BLaER1 treated with 17β-estradiol and CSF1 and Interleukin-3, amounts not matched to agents 10 nM and 100 nM (cell line): Measurements from ENCODE around the gene DNAH1.

Experiments used
- H3K27ac ChIP-seq, 11 experiments: shearing (Covaris generic); formaldehyde crosslinking; 2 replicates each; pipeline ENCODE4 v1.8.1; 2022
- H3K27me3 ChIP-seq, 11 experiments: shearing (Covaris generic); formaldehyde crosslinking; 2 replicates each; pipeline ENCODE4 v1.8.1; 2022
- H3K36me3 ChIP-seq, 11 experiments: shearing (Covaris generic); formaldehyde crosslinking; 2 replicates each; pipeline ENCODE4 v1.8.1; 2022
- H3K4me1 ChIP-seq, 10 experiments: shearing (Covaris generic); formaldehyde crosslinking; 2 replicates each; pipeline ENCODE4 v1.8.1; 2022
- H3K4me2 ChIP-seq, 11 experiments: shearing (Covaris generic); formaldehyde crosslinking; 2 replicates each; pipeline ENCODE4 v1.8.1; 2022
- H3K4me3 ChIP-seq, 10 experiments: shearing (Covaris generic); formaldehyde crosslinking; 2 replicates each; pipeline ENCODE4 v1.8.1; 2022
- H3K9ac ChIP-seq, 11 experiments: shearing (Covaris generic); formaldehyde crosslinking; 2 replicates each; pipeline ENCODE4 v1.8.1; 2022
- H3K9me3 ChIP-seq, 11 experiments: shearing (Covaris generic); formaldehyde crosslinking; replicated peaks in 1 of 11; 2 replicates each; pipeline ENCODE4 v1.8.1; 2022
- H4K20me1 ChIP-seq, 11 experiments: shearing (Covaris generic); formaldehyde crosslinking; 2 replicates each; pipeline ENCODE4 v1.8.1; 2022
- Cebpa-rat ChIP-seq, 11 experiments: shearing (Covaris generic); IDR thresholded peaks; 2 replicates each; pipeline ENCODE4 v1.8.1; 2022

DNAH1 gene

GRCh38 chr3:52403271-52403841 is 87.2 kb downstream of the DNAH1 start:
- no peak overlapping the region for H3K4me2 ChIP-seq
- H4K20me1 ChIP-seq, result peaks cover 0 to 88% (median 28%) of the 10 kb centered on the region in 11 experiments; a peak in 15 of 22 replicates
- peaks cover 93 to 100% (median 99%) of the 10 kb centered on the region in 11 experiments for H3K36me3 ChIP-seq
- no peaks in the 10 kb centered on the region for H3K9me3 ChIP-seq
- no peak for TF ChIP-seq Cebpa-rat (IDR thresholded peaks at IDR 0.05)
- no peak overlapping the region for H3K27ac ChIP-seq
- H3K4me3 ChIP-seq, result no peak overlapping the region
- H3K4me1 ChIP-seq, result peaks cover 8 to 25% (median 11%) of the 10 kb centered on the region in 10 experiments
- no peaks in the 10 kb centered on the region for H3K27me3 ChIP-seq
- H3K9ac ChIP-seq, result no peak overlapping the region; a peak in 1 of 22 replicates

- no peaks in the 10 kb centered on the region for H3K27me3 ChIP-seq
- TF ChIP-seq Cebpa-rat (IDR thresholded peaks at IDR 0.05), result no peak
- H3K4me3 ChIP-seq, result no peak overlapping the region
- no peaks in the 10 kb centered on the region for H3K9me3 ChIP-seq
- no peak overlapping the region for H3K4me2 ChIP-seq
- peaks cover 94 to 100% (median 97%) of the 10 kb centered on the region in 11 experiments for H3K36me3 ChIP-seq
- H4K20me1 ChIP-seq, result peaks cover 0 to 86% (median 28%) of the 10 kb centered on the region in 11 experiments; a peak in 15 of 22 replicates
- H3K9ac ChIP-seq, result 0 out of 22 replicates have a peak overlapping the region, but pooled peaks of 1 of the 11 experiments have one; percentile 1
- H3K27ac ChIP-seq, result no peak overlapping the region
- H3K4me1 ChIP-seq, result peaks cover 14 to 31% (median 17%) of the 10 kb centered on the region in 10 experiments
Observed at GRCh38 chr3:52403955-52404354, 87.8 kb downstream of the DNAH1 start.

DNA sequence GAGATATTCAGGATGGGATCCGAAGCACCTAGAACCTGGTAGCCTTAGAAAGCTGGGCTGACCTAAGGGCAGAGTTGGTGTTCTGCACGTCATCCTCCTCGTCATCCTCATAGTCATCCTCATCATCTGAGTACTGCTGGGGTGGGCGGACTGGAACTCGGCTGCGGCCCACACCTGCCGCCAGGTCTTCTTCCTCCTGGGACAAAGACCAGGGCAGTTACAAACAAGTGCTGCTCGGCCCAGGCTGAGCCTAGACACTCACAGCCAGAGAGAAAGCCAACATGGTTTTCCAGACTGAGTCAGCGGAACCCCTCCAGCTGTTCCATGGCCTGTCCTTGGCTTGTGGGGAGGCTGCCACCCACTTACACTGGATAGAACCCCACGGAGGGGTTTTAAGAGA is 88.3 kb downstream of the DNAH1 start:
- no peak overlapping the region for H3K4me3 ChIP-seq
- no peaks in the 10 kb centered on the region for H3K27me3 ChIP-seq
- no peak overlapping the region for H3K4me2 ChIP-seq
- H3K36me3 ChIP-seq, result peaks cover 89 to 96% (median 93%) of the 10 kb centered on the region in 11 experiments
- TF ChIP-seq Cebpa-rat (IDR thresholded peaks at IDR 0.05), result no peak
- peaks cover 0 to 82% (median 28%) of the 10 kb centered on the region in 11 experiments; a peak in 15 of 22 replicates for H4K20me1 ChIP-seq
- no peaks in the 10 kb centered on the region for H3K9me3 ChIP-seq
- H3K9ac ChIP-seq, result peak overlapping the region in 1 of 11 experiments; percentile 1; a peak in 1 of 22 replicates
- no peak overlapping the region for H3K27ac ChIP-seq
- peaks cover 18 to 34% (median 21%) of the 10 kb centered on the region in 10 experiments for H3K4me1 ChIP-seq

- no peaks in the 10 kb centered on the region for H3K27me3 ChIP-seq
- no peaks in the 10 kb centered on the region for H3K9me3 ChIP-seq
- no peak overlapping the region for H3K4me2 ChIP-seq
- H3K36me3 ChIP-seq, result peaks cover 83 to 89% (median 86%) of the 10 kb centered on the region in 11 experiments
- peaks cover 0 to 79% (median 26%) of the 10 kb centered on the region in 11 experiments; a peak in 15 of 22 replicates for H4K20me1 ChIP-seq
- H3K9ac ChIP-seq, result no peak overlapping the region
- TF ChIP-seq Cebpa-rat (IDR thresholded peaks at IDR 0.05), result no peak
- peaks cover 18 to 34% (median 21%) of the 10 kb centered on the region in 10 experiments for H3K4me1 ChIP-seq
- H3K27ac ChIP-seq, result no peak overlapping the region
- no peak overlapping the region for H3K4me3 ChIP-seq
Observed at GRCh38 chr3:52405066-52405465, 88.9 kb downstream of the DNAH1 start.

GRCh38 chr3:52405601-52406110 is 89.5 kb downstream of the DNAH1 start:
- no peak overlapping the region for H3K4me2 ChIP-seq
- H3K36me3 ChIP-seq, result peaks cover 77 to 83% (median 80%) of the 10 kb centered on the region in 11 experiments
- H3K27me3 ChIP-seq, result no peaks in the 10 kb centered on the region
- H3K4me1 ChIP-seq, result peaks cover 18 to 34% (median 21%) of the 10 kb centered on the region in 10 experiments
- no peak overlapping the region for H3K27ac ChIP-seq
- H4K20me1 ChIP-seq, result peaks cover 0 to 74% (median 26%) of the 10 kb centered on the region in 11 experiments; a peak in 15 of 22 replicates
- H3K9ac ChIP-seq, result no peak overlapping the region
- H3K4me3 ChIP-seq, result no peak overlapping the region
- no peak for TF ChIP-seq Cebpa-rat (IDR thresholded peaks at IDR 0.05)
- no peaks in the 10 kb centered on the region for H3K9me3 ChIP-seq

- no peaks in the 10 kb centered on the region for H3K27me3 ChIP-seq
- peak overlapping the region in 3 of 11 experiments; percentile 32 to 42 (median 36); a peak in 1 of 22 replicates for H3K9ac ChIP-seq
- peaks cover 0 to 71% (median 26%) of the 10 kb centered on the region in 11 experiments; a peak in 16 of 22 replicates for H4K20me1 ChIP-seq
- H3K9me3 ChIP-seq, result no peaks in the 10 kb centered on the region
- H3K4me2 ChIP-seq, result no peak overlapping the region
- no peak for TF ChIP-seq Cebpa-rat (IDR thresholded peaks at IDR 0.05)
- no peak overlapping the region for H3K4me3 ChIP-seq
- H3K27ac ChIP-seq, result no peak overlapping the region
- peaks cover 19 to 35% (median 23%) of the 10 kb centered on the region in 10 experiments for H3K4me1 ChIP-seq
- H3K36me3 ChIP-seq, result peaks cover 71 to 77% (median 74%) of the 10 kb centered on the region in 11 experiments
Observed at GRCh38 chr3:52406231-52406661, 90.1 kb downstream of the DNAH1 start.

DNA sequence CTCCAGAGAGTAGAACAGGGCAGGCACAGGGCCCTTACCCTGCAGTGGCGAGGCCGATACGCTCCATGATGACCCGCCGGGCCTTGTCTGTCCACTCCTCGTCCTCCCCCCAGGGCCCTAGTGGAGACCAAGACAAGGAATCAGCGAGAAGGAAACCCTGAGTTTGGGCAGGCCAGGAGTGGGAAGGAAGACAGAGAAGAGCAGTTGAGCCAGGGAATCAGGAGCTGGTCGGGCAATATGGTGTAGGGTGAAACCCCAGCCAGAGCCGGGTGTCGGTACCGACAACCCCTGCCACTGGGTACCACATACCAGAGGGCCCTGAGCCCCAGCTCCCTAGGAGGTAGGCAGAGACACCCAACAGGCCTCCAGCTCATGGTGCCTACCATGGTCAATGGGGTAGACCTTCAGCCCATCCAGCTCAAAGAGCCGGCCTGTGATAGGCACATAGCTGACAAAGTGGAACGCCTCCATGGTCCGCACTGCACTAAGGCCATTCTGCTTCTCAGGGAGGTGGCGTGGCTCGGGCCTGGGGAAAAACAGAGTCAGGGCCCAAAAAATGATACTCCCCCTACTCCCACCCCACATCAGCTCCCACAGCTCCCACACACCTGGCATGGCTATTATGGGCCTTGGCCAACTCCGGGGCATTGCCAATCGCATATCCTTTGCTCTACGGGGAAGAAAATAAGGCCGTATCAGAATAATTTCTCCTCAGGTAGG is 90.8 kb downstream of the DNAH1 start:
- Histone ChIP-seq H3K4me3 (no peak overlapping the region), H3K36me3 (peaks cover 64 to 70% (median 67%) of the 10 kb centered on the region in 11 experiments), H3K27me3 (no peaks in the 10 kb centered on the region), H3K4me1 (peaks cover 25 to 42% (median 30%) of the 10 kb centered on the region in 10 experiments), H3K9ac (peak overlapping the region in 5 of 11 experiments; percentile 10 to 96 (median 42); a peak in 5 of 22 replicates), H3K27ac (no peak overlapping the region), H3K4me2 (no peak overlapping the region), H3K9me3 (no peaks in the 10 kb centered on the region), H4K20me1 (peaks cover 0 to 73% (median 32%) of the 10 kb centered on the region in 11 experiments; a peak in 15 of 22 replicates)
- TF ChIP-seq Cebpa-rat (IDR thresholded peaks at IDR 0.05), result no peak

DNA sequence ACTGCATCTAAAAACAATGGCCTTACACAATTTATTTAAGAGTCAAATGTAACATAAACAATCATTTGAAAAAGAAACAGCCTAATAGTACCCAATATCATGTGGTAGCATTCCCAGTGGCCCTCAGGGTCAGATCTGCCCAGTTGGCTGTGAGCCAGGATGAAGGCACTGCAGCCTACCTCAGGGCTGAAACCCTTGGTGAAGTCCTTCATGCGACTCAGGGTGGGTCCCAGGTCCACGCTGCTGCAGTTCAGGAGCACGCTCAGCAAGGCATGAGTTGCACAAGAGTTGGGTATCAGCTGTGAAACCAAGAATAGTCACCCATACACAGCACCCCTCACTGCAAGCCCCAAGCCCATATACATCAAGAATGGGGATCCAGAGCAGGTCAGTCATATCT is 91.7 kb downstream of the DNAH1 start:
- H4K20me1 ChIP-seq, result peaks cover 0 to 73% (median 30%) of the 10 kb centered on the region in 11 experiments; a peak in 16 of 22 replicates
- no peak for TF ChIP-seq Cebpa-rat (IDR thresholded peaks at IDR 0.05)
- peak overlapping the region in 8 of 11 experiments; percentile 91 to 98 (median 95); a peak in 13 of 22 replicates for H3K9ac ChIP-seq
- H3K4me2 ChIP-seq, result peak overlapping the region; percentile 90 to 99 (median 97); a peak in 16 of 22 replicates
- H3K36me3 ChIP-seq, result peaks cover 56 to 62% (median 59%) of the 10 kb centered on the region in 11 experiments
- no peak overlapping the region for H3K27ac ChIP-seq
- H3K9me3 ChIP-seq, result no peaks in the 10 kb centered on the region
- H3K4me3 ChIP-seq, result no peak overlapping the region; a peak in 1 of 20 replicates
- H3K4me1 ChIP-seq, result peaks cover 33 to 50% (median 38%) of the 10 kb centered on the region in 10 experiments
- H3K27me3 ChIP-seq, result no peaks in the 10 kb centered on the region
